GM12873 (cell line): ENCODE measurements around the gene OSBPL3.

ENCODE experiments used
- TF ChIP-seq, protein P1 (sequence below): IDR thresholded peaks from 2 replicates; pipeline ENCODE4 v1.5.1; 2012; ENCODE audit warnings: low read depth, mild to moderate bottlenecking, moderate library complexity, low read length, control low read depth; ENCODE audit not compliant: insufficient read depth; ENCODE audit errors: missing control alignments

OSBPL3 gene

GRCh38 chr7:24843821-24844434 is 136.1 kb downstream of the OSBPL3 start:
- TF ChIP-seq, protein P1, sequence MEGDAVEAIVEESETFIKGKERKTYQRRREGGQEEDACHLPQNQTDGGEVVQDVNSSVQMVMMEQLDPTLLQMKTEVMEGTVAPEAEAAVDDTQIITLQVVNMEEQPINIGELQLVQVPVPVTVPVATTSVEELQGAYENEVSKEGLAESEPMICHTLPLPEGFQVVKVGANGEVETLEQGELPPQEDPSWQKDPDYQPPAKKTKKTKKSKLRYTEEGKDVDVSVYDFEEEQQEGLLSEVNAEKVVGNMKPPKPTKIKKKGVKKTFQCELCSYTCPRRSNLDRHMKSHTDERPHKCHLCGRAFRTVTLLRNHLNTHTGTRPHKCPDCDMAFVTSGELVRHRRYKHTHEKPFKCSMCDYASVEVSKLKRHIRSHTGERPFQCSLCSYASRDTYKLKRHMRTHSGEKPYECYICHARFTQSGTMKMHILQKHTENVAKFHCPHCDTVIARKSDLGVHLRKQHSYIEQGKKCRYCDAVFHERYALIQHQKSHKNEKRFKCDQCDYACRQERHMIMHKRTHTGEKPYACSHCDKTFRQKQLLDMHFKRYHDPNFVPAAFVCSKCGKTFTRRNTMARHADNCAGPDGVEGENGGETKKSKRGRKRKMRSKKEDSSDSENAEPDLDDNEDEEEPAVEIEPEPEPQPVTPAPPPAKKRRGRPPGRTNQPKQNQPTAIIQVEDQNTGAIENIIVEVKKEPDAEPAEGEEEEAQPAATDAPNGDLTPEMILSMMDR: no peak

DNA sequence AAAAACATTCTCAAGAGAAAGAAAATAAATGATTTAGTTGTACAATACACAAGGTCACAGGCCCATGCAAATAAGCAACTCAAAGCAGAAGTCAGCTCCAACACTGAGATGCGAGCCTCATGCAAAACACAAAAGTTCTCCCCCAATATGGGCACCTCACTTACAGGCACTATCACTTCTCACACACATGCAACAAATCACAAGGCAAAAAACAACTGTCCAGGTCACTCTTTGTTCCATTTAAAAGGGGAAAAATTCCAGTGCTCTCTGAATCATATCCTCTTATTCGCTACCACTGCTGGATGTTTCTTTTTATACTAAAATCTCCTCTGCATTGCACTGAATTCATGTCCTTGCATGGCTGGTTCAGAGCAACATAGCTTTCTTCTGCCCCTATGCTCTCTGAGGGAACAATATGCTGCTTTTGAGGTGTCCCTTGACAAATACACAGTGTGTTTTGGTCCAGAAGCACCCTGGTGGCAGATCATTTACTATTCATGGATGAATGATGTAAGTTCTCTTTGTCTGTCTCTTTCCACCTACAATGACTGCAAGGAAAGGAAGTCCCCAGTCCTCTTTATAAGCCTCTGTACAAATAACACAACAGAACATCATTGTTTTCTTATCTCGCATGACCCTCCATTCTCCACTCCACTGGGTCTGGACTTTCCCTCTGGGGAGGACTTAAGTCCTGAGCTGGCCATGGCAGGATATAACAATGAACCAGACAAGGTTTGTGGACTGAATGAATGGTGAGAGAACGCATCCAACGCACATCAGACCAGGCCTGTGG is 137.3 kb downstream of the OSBPL3 start:
- TF ChIP-seq, protein P1: no peak

- TF ChIP-seq, protein P1: no peak
Measured at GRCh38 chr7:24842029-24842428, 137.9 kb downstream of the OSBPL3 start.

DNA sequence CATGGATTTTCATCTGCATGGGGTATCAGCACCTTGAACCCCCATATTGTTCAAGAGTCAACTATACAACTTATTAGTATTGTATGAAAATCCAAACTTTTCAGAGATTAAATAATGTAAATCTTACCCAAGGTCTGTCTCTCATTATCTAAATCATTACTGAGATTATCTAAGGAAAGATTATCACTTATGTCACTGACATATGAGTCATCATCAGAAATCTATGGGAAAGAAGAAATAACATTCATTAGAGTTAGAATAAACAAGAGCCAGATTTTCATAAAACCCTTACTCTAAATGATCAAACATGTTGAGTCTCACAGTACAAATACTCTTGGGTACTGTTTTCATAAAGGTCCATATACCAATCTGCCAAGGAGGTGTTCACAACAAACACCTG is 139.4 kb downstream of the OSBPL3 start:
- TF ChIP-seq, protein P1: no peak

GRCh38 chr7:24836084-24836483 is 143.9 kb downstream of the OSBPL3 start:
- TF ChIP-seq, protein P1: no peak

DNA sequence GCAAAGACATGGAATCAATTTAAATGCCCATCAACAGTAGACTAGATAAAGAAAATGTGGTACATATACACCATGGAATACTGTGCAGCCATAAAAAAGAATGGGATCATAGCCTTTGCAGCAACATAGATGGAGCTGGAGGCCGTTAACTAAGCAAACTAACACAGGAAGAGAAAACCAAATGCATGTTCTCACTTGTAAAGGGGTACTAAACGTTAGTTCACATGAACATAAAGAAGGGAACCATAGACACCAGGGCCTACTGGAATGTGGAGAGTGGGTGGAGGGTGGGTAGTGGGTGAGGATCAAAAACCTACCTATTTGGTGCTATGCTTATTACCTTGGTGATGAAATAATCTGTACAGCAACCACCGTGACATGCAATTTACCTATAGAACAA is 144.3 kb downstream of the OSBPL3 start:
- TF ChIP-seq, protein P1: no peak

DNA sequence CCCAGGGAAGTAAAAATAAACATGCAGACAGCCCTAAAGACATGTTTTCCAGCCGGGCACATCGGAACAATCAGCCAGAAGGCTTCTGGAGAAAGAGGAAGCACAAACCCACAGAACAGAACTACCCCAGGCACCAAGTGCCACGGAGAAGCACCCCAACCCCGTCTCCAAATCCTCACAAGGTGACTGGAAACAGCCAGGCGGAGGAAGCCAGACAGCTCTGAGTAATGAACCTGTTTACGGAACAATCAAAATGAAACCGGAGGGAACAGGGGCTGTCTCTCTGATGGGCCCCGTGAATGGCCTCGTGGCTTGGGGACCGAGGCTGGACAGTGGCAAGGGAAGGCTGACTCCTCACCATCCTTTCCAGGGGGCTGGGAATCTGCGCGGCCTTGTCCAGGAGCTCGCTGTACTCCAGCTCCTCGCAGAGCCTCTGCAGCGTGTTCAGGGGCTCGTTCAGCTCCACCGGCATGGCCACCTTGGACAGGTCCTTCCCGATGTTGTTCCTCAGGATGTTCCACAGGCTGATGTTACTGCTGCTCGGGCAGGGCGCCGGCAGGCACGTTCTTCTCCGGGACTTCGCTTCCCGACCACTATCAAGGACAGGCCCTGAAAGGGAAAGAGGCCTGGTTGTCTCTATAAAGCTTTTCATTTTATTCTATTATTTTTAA is 145.7 kb downstream of the OSBPL3 start:
- TF ChIP-seq, protein P1: no peak
